K562 (cell line): ENCODE measurements around the gene DHX8. TPM values are rescaled to one million over a fixed set of nuclear protein-coding genes. Genes with fewer than 3 reads are reported as not detected.

Experiments used
- ATAC-seq: fragments of 200-7000 bp; cut with Tn5 transposase; 3 replicates; pipeline ENCODE4 v1.9.1; 2020; ENCODE audit warnings: moderate library complexity
- BruUV-seq: library from RNA; stranded (reverse); fragments of 400-500 nt; replicated peaks from 2 replicates; lab custom pipeline; 2021; lab: Mats Ljungman, UMichigan
- CTCF ChIA-PET: fragments of 300-600 bp; formaldehyde crosslinking; extraction: SDS; loops from one replicate; lab custom pipeline; 2021; ENCODE audit warnings: low intra/inter-chr PET ratio; lab: Yijun Ruan, JAX
- POLR2A ChIA-PET: fragments of 300-600, 350-650 bp; sonication (Branson Sonifier 250); formaldehyde crosslinking; extraction: SDS; loops from one replicate; lab custom pipeline; 2021; ENCODE audit warnings: antibody characterized with exemption, inconsistent platforms; lab: Yijun Ruan, JAX
- DNase-seq, 4 experiments: peaks; one replicate each; pipeline versions ENCODE4 v3.0.0 to v3.0.0-alpha.2; 2011 to 2018; ENCODE audit warnings: low spot score in 3 of 4, mixed read lengths in 3 of 4; ENCODE audit errors: extremely low read depth in 1 of 4
- FAIRE-seq: peaks from 2 replicates; lab custom pipeline; 2011; peaks lifted over from hg19 to GRCh38; lab: Jason Lieb, UNC
- H2AFZ ChIP-seq: 2 replicates; pipeline ENCODE4 v1.6.0; 2011; ENCODE audit warnings: low read depth, low read length, control low read depth, inconsistent platforms
- H3K27ac ChIP-seq: fragments of 200-600 bp; 3 replicates; pipeline ENCODE4 v1.8.0; 2011; ENCODE audit warnings: low read depth, mild to moderate bottlenecking, control low read depth, inconsistent platforms, low read length, moderate library complexity, mixed read lengths; ENCODE audit errors: extremely low read depth
- H3K27me3 ChIP-seq, 2 experiments: fragments of 300-600 bp in 1 of 2; 2 replicates in 1 of 2; 3 replicates in 1 of 2; pipeline versions ENCODE4 v1.6.0 to v1.8.0; 2011; ENCODE audit warnings: inconsistent platforms in 2 of 2, low read length in 2 of 2, mild to moderate bottlenecking in 1 of 2, mixed read lengths in 1 of 2, moderate library complexity in 1 of 2; ENCODE audit not compliant: control insufficient read depth in 2 of 2, insufficient read depth in 2 of 2
- H3K36me3 ChIP-seq: fragments of 300-600 bp; 3 replicates; pipeline ENCODE4 v1.8.0; 2011; ENCODE audit warnings: mild to moderate bottlenecking, low read length, inconsistent platforms; ENCODE audit not compliant: control insufficient read depth, insufficient read depth
- H3K4me1 ChIP-seq, 2 experiments: fragments of 200-600 bp in 1 of 2; replicated peaks in 1 of 2; 2 replicates in 1 of 2; 3 replicates in 1 of 2; pipeline versions ENCODE4 v1.5.1 to v1.8.0; 2011; ENCODE audit warnings: inconsistent platforms in 2 of 2, low read length in 2 of 2, mild to moderate bottlenecking in 1 of 2, mixed read lengths in 1 of 2, moderate library complexity in 1 of 2; ENCODE audit not compliant: control insufficient read depth in 2 of 2, insufficient read depth in 2 of 2
- H3K4me2 ChIP-seq: 2 replicates; pipeline ENCODE4 v1.6.1; 2011; ENCODE audit warnings: low read length, control low read depth, inconsistent platforms, mixed read lengths; ENCODE audit not compliant: insufficient read depth
- H3K4me3 ChIP-seq: fragments of 200-600 bp; sonication (generic), shearing (Covaris generic); 2 replicates; pipeline ENCODE4 v1.5.1; 2016; ENCODE audit warnings: control low read depth, inconsistent platforms
- H3K79me2 ChIP-seq: fragments of 200-600 bp; 3 replicates; pipeline ENCODE4 v1.8.0; 2011; ENCODE audit warnings: low read length, inconsistent platforms; ENCODE audit not compliant: control insufficient read depth, insufficient read depth
- H3K9ac ChIP-seq, 2 experiments: 2 replicates each; pipeline versions ENCODE4 v1.6.0 to v1.6.1; 2011; ENCODE audit warnings: low read depth in 2 of 2, low read length in 2 of 2, control low read depth in 1 of 2, inconsistent platforms in 1 of 2, mild to moderate bottlenecking in 1 of 2, mixed read lengths in 1 of 2; ENCODE audit not compliant: insufficient read depth in 1 of 2
- H3K9me1 ChIP-seq: one replicate; pipeline ENCODE4 v1.6.0; 2011; ENCODE audit warnings: inconsistent platforms, mild to moderate bottlenecking, low read length, moderate library complexity; ENCODE audit not compliant: control insufficient read depth, insufficient read depth
- H3K9me3 ChIP-seq: replicated peaks from 2 replicates; pipeline ENCODE4 v1.5.1; 2011; ENCODE audit warnings: low read depth, low read length, inconsistent platforms; ENCODE audit not compliant: control insufficient read depth, insufficient read depth
- H4K20me1 ChIP-seq: replicated peaks from 2 replicates; pipeline ENCODE4 v1.6.1; 2011; ENCODE audit warnings: low read length, inconsistent platforms, mixed read lengths; ENCODE audit not compliant: control insufficient read depth, insufficient read depth
- DPF2 ChIP-seq: fragments of 450-650 bp; IDR thresholded peaks from 2 replicates; pipeline ENCODE4 v1.6.1; 2016
- MBD1 ChIP-seq: fragments of 250-450 bp; sonication (Bioruptor Pico); IDR thresholded peaks from 2 replicates; pipeline ENCODE4 v1.8.0; 2022; ENCODE audit warnings: inconsistent platforms
- MCM5 ChIP-seq: fragments of 450-650 bp; IDR thresholded peaks from 2 replicates; pipeline ENCODE4 v1.6.1; 2016; ENCODE audit warnings: low read depth
- MECOM ChIP-seq: fragments of 250-450 bp; sonication (Bioruptor Pico); IDR thresholded peaks from 2 replicates; pipeline ENCODE4 v1.8.0; 2022; ENCODE audit warnings: inconsistent platforms
- NCOA1 ChIP-seq: fragments of 450-650 bp; IDR thresholded peaks from 2 replicates; pipeline ENCODE4 v1.6.1; 2016; ENCODE audit warnings: low read depth
- WGBS: fragments of 100-300 bp; shearing (Covaris generic); methylation state at CpG from one replicate; pipeline ENCODE4 v1.1.6; 2016; ENCODE audit warnings: low coverage, mixed read lengths; ENCODE audit not compliant: insufficient coverage; ENCODE audit errors: missing lambda C conversion rate; 5-methylcytosine and 5-hydroxymethylcytosine counted together
- in situ Hi-C: fragments of 300-500 bp; cut with MboI; formaldehyde crosslinking; loops from 4 replicates; pipeline ENCODE4 v1.15.0; 2018; ENCODE audit warnings: inconsistent platforms, mixed read lengths
- intact Hi-C: fragments of 100-400 bp; cut with micrococcal nuclease; formaldehyde crosslinking; loops from 2 replicates; pipeline ENCODE4 v1.14.2; 2022
- polyA plus RNA-seq, 8 experiments: library from polyadenylated mRNA; depleted of rRNA in 4 of 8; stranded (reverse) in 5 of 8; unstranded in 3 of 8; fragments of >200 nt; fragmentation: Nextera tagmentation in 2 of 8; fragmentation: Illumina TruSeq in 1 of 8; extraction: Ambion mirVana in 2 of 8; extraction: Trizol in 1 of 8; gene quantifications; 2 replicates each; pipeline versions ENCODE4 v1.2.1 to v1.2.3, GENCODE V29; 2011 to 2014; ENCODE audit warnings: inconsistent platforms in 1 of 8, missing spikeins in 1 of 8
- total RNA-seq, 7 experiments: library from RNA; depleted of rRNA in 6 of 7; stranded (reverse); fragments of >200 nt in 6 of 7; fragmentation: Illumina TruSeq in 2 of 7; extraction: Trizol in 2 of 7; gene quantifications; 2 replicates each; pipeline versions ENCODE4 v1.2.1 to v1.2.3, GENCODE V29; 2011 to 2021; ENCODE audit warnings: low replicate concordance in 1 of 7
- TF ChIP-seq, protein P1 (sequence below): fragments of 250-450 bp; sonication (Bioruptor Pico); IDR thresholded peaks from 2 replicates; pipeline ENCODE4 v1.8.0; 2021; ENCODE audit warnings: moderate library complexity, mild to moderate bottlenecking, inconsistent platforms

DHX8 gene
- total and polyA plus RNA-seq, 9 of the 15 experiments (the other 6 are each of a cell fraction or from before 2014, with no cell fraction given), result 16.7 to 42.5 (median 25.6) TPM

DNA sequence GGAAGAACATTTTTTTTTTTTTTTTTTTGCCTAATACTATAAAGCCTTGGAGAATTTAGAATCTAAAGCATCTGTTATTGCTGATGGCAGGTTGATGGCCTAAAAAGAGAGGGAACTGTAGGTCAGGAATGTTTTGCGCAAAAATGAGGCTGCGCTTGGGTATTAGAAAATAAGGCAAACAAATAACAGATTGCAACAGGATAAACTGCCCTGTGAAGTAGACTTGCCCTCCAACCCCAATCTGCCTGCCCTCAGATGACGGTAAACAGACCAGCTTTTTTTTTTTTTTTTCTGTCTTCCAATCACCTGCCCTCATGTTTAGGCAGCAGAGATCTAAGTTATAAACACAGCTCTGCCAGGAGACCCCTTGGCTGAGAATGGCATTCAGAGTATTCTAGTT is 3.8 kb upstream of the DHX8 start:
- Histone ChIP-seq H3K9ac (no peak overlapping the region), H3K9me3 (no peaks in the 10 kb centered on the region), H3K27me3 (no peaks in the 10 kb centered on the region; a peak in 1 of 5 replicates), H3K4me1 (peaks cover 3 to 4% of the 10 kb centered on the region in 2 experiments; a peak in 3 of 5 replicates), H3K36me3 (no peaks in the 10 kb centered on the region), H3K9me1 (no peaks in the 10 kb centered on the region), H3K79me2 (peaks cover 11% of the 10 kb centered on the region), H3K27ac (no peak overlapping the region), H3K4me3 (no peak overlapping the region), H3K4me2 (no peak overlapping the region), H4K20me1 (no peaks in the 10 kb centered on the region), H2AFZ (no peak overlapping the region)
- in situ Hi-C loops (loop anchor here (5.0 to 25.0 kb wide), 2 partner anchors 93 to 193 kb away; no protein-coding TSS in a partner anchor), intact Hi-C loops (no loop called here)
- CTCF ChIA-PET, result interaction anchor here (0.7 kb wide), 1 partner anchor 86 kb away, joined by 3 read pairs; no protein-coding TSS in a partner anchor
- WGBS, result 54% methylated on average over 3 of the region's 3 CpGs
- POLR2A ChIA-PET, result interaction anchor here (1.2 kb wide), 1 partner anchor 112 kb away, joined by 3 read pairs; no protein-coding TSS in a partner anchor
- ATAC-seq (no peak), FAIRE-seq (no peak), DNase-seq (no peak)
- no peak for TF ChIP-seq MBD1 (CRISPR knock-in tag)
- TF ChIP-seq MECOM (CRISPR knock-in tag), result no peak
- no peak for TF ChIP-seq DPF2
- no peak for TF ChIP-seq NCOA1
- TF ChIP-seq, protein P1, sequence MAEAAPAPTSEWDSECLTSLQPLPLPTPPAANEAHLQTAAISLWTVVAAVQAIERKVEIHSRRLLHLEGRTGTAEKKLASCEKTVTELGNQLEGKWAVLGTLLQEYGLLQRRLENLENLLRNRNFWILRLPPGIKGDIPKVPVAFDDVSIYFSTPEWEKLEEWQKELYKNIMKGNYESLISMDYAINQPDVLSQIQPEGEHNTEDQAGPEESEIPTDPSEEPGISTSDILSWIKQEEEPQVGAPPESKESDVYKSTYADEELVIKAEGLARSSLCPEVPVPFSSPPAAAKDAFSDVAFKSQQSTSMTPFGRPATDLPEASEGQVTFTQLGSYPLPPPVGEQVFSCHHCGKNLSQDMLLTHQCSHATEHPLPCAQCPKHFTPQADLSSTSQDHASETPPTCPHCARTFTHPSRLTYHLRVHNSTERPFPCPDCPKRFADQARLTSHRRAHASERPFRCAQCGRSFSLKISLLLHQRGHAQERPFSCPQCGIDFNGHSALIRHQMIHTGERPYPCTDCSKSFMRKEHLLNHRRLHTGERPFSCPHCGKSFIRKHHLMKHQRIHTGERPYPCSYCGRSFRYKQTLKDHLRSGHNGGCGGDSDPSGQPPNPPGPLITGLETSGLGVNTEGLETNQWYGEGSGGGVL (CRISPR knock-in tag), result no peak
- no peak for TF ChIP-seq MCM5
- BruUV-seq, result no TSS peak
